ENCODE results near the gene CSF2RB.

CSF2RB gene

DNA sequence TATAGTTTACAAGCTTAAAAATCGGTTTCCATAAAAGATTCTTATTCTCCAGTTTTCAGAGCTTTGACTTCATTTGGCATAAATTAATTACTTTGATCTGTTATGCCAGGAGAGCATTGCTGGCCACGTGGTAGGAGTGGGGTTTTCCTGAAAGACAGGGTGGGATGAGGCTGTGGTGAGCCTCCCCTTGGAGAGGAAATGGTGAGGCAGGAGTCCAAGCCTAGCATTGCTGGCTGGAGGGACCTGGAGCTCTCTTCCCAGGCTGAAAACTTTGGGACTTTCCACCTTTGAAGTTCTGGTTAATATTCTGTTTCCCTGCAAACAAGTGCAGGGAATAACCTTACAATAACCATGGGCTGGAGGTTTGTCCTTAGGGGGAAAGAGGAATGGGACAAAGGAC lies 21.1 kb upstream of the CSF2RB start:
- FAIRE-seq, result no peak

- FAIRE-seq, result no peak
Measured at GRCh38 chr22:36893262-36893661, 20.2 kb upstream of the CSF2RB start.

- no peak for FAIRE-seq
Measured at GRCh38 chr22:36894266-36894665, 19.2 kb upstream of the CSF2RB start.

- FAIRE-seq, result no peak
Measured at GRCh38 chr22:36897611-36898010, 15.8 kb upstream of the CSF2RB start.

DNA sequence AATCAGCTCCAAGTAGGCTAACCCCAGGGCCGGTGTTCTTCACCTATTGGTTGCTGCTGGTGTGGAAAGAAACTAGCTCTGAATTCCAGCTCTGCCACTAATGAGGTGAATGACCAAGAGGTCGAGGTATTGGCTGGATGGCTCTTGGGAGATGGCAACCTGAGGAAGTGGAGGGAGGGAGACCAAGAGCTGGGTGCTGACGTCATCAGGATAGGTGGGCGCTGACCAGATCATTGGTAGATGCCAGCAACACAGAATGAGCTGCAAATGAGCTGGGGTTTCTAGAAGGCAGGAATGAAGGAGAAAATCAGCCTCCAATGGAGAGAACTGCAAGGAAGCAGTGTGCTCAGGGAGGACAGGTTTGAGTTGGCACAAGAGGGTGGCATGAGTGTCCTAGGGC lies 14.7 kb upstream of the CSF2RB start:
- FAIRE-seq, result no peak

GRCh38 chr22:36899498-36899897 lies 13.9 kb upstream of the CSF2RB start:
- no peak for FAIRE-seq

DNA sequence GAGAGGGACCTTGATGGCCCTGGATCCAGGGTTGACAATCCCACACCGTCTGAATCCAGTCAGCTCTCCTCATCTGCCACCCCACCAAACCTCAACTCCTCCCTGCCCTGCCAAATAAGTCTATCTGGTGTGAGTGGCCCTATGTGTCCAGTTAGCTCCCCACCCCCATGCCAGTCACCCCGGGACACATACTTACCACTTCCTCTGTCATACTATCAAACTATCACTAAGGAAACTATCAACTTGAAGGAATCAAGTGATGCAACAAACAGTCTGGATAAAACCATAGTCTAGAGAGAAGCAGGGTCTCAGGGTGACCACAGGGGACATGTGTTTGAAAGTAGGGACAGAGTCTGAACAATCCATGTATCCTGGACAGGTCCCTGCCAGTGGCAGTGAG lies 13.2 kb upstream of the CSF2RB start:
- no peak for FAIRE-seq

- no peak for FAIRE-seq
Measured at GRCh38 chr22:36900880-36901279, 12.5 kb upstream of the CSF2RB start.

GRCh38 chr22:36901411-36902142 lies 11.9 kb upstream of the CSF2RB start:
- no peak for FAIRE-seq

- no peak for FAIRE-seq
Measured at GRCh38 chr22:36902143-36902926, 11.1 kb upstream of the CSF2RB start.

GRCh38 chr22:36904260-36904880 lies 9.1 kb upstream of the CSF2RB start:
- no peak for FAIRE-seq

DNA sequence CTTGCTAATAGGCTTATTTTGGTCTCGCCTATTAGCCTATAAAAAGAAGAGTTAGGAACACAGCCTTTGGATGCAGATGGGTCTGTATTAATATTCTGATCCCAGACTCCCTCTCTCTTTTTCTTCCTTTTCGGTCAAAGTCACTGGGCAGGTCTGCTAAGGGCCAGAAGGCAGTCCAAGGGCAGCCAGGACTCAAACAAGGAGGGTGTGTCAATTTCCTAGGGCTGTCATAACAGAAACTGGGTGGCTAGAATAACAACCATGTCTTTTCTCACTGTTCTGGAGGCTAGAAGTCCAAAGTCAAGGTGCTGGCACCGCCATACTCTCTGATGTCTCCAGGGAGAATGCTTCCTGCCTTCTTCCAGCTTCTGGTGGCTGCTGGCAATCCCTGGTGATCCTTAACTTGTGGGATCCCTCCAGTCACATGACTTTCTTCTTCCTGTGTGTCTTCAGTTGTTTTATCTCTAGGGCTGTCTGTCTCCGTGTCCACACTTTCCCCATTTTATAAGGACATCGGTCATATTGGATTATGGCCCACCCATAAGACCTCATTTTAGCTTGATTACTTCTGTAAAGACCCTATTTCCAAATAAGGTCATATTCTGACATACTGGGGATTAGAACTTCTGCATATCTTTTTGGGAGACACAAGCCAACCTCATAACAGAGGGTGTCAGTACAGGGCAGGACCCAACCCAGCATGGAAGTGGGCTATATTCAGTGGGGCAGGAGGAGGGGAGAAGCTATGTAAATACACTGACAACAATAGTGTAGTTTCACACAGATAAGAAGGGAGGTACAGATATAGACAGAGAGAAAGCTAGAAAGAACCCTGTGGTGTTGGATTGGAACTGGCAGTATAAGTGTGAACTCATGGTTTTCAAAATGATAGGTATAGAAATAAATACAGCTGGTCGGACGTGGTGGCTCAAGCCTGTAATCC lies 5.9 kb upstream of the CSF2RB start:
- FAIRE-seq, result no peak

DNA sequence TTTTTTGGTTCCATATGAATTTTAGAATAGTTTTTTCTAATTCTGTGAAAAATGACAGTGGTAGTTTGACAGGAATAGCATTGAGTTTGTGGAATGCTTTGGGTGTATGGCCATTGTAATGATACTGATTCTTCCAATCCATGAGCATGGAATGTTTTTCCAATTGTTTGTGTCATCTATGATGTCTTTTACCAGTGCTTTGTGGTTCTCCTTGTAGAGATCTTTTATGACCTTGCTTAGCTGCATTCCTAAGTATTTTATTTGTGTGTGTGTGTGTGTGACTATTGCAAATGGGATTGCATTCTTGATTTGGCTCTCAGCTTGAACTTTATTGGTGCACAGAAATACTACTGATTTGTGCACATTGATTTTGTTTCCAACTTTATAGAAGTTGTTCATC lies 3.0 kb upstream of the CSF2RB start:
- no peak for FAIRE-seq

GRCh38 chr22:36911887-36912661 lies 1.4 kb upstream of the CSF2RB start:
- no peak for FAIRE-seq

- FAIRE-seq, result no peak
Measured at GRCh38 chr22:36912694-36913426, 568 bp upstream of the CSF2RB start.

- no peak for FAIRE-seq
Measured at GRCh38 chr22:36914390-36914752, 943 bp downstream of the CSF2RB start.

GRCh38 chr22:36916034-36916433 lies 2.6 kb downstream of the CSF2RB start:
- no peak for FAIRE-seq

GRCh38 chr22:36918586-36919284 lies 5.3 kb downstream of the CSF2RB start:
- FAIRE-seq, result no peak

GRCh38 chr22:36921309-36922104 lies 8.1 kb downstream of the CSF2RB start:
- no peak for FAIRE-seq
